ENCODE data around the gene DHODH.

DNA sequence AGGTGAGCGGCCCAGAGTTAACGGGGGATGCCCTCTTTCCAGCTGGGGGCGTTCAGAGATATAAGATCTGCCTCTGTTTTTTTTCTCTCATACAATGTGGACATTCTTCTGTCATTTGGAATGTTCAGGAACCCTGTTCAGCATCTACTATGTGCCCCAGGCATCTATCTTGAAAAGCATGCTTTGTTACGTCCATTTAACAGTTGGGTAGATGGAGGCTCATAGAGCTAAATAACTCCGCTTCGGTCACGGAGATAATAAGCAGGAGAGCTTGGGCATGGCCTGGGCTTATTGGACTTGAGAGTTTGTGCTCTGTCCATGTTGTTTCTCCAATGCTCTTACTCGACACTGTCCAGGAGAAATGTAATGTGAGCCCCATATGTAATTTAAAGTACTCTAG, 6.1 kb downstream of the DHODH start:
- TF ChIP-seq, protein P1, sequence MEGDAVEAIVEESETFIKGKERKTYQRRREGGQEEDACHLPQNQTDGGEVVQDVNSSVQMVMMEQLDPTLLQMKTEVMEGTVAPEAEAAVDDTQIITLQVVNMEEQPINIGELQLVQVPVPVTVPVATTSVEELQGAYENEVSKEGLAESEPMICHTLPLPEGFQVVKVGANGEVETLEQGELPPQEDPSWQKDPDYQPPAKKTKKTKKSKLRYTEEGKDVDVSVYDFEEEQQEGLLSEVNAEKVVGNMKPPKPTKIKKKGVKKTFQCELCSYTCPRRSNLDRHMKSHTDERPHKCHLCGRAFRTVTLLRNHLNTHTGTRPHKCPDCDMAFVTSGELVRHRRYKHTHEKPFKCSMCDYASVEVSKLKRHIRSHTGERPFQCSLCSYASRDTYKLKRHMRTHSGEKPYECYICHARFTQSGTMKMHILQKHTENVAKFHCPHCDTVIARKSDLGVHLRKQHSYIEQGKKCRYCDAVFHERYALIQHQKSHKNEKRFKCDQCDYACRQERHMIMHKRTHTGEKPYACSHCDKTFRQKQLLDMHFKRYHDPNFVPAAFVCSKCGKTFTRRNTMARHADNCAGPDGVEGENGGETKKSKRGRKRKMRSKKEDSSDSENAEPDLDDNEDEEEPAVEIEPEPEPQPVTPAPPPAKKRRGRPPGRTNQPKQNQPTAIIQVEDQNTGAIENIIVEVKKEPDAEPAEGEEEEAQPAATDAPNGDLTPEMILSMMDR (IDR thresholded peaks at IDR 0.05; ENCODE audit: insufficient read depth, low read length, poor library complexity, severe bottlenecking), result no peak
- TF ChIP-seq EZH2phosphoT487 (conservative IDR thresholded peaks at IDR 0.05; ENCODE audit: low read length), result no peak

Measured in SU-DHL-6 (cell line).